NCI-H748 treated with DMSO at 0.1 percent for 48 hours (cell line): ENCODE results near the gene ATP5IF1.

Experiments
- DNase-seq: peaks from one replicate; lab custom pipeline; 2025; lab: John Stamatoyannopoulos, UW

The ATP5IF1 gene

GRCh38 chr1:28236656-28237322, 865 bp downstream of the ATP5IF1 start:
- DNase-seq: no peak

GRCh38 chr1:28239004-28239403, 3.1 kb downstream of the ATP5IF1 start:
- DNase-seq: no peak

GRCh38 chr1:28240024-28240423, 4.1 kb downstream of the ATP5IF1 start:
- no peak for DNase-seq

- DNase-seq: no peak
Observed at GRCh38 chr1:28241638-28242241, 5.8 kb downstream of the ATP5IF1 start.

DNA sequence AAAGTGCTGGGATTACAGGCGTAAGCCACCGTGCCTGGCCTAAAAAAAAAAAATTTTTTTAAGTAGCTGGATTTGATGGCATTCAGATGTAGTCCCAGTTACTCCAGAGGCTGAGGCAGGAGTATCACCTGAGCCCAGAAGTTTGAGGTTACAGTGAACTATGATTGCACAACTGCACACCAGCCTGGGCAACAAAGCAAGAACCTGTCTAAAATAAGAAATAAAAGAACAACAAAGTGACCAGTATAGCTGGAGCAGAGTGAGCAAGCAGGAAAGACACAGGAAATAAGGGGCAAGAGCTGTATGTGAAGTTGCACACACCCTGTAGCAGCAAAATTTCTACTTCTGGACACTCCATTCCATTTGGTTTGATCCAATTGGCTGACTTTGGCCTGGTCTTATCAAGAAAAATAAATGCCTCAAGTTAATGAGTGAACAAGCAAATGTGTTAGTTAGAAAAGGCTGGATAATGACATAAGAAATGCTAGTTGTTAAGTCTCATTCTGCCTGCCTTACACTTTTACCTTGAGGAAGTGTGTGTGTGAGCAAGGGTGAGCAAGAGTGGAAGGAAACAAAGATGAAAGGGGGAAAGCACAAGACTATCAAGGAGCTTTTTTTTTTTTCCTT, 7.9 kb downstream of the ATP5IF1 start:
- no peak for DNase-seq

DNA sequence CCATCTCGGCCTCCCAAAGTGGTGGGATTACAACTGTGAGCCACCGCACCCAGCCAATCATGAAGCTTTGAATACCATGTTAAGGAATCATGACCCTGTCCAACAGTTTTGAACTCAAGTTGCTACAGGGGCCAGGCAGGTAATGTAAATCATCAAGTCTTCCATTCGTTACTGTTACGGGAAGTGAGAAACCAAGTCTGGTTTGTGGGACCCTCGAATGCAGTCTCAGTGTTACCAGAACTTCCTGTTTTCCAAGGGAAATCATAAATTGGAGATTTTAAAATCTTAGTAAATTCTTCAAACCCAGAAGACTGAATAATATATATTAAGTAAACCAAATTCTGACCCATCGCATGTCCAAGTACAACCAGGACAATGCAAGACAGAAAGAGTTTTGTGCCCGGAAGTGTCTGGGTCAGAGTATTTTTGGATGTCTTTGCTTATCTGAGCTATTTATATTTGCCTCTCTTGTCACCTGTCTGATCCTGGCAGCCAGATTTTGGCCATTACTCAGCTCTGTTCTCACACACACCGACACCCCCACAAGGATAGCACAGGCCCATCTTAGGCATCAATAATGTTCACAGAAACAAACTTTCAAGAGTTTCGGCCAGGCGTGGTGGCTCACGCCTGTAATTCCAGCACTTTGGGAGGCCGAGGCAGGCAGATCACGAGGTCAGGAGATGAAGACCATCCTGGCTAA, 8.8 kb downstream of the ATP5IF1 start:
- DNase-seq: no peak

- DNase-seq: peak; percentile 2
Observed at GRCh38 chr1:28246427-28246832, 10.5 kb downstream of the ATP5IF1 start.

GRCh38 chr1:28247612-28248272, 11.8 kb downstream of the ATP5IF1 start:
- no peak for DNase-seq

- peak; percentile 27 for DNase-seq
Observed at GRCh38 chr1:28248273-28249012, 12.5 kb downstream of the ATP5IF1 start.

DNA sequence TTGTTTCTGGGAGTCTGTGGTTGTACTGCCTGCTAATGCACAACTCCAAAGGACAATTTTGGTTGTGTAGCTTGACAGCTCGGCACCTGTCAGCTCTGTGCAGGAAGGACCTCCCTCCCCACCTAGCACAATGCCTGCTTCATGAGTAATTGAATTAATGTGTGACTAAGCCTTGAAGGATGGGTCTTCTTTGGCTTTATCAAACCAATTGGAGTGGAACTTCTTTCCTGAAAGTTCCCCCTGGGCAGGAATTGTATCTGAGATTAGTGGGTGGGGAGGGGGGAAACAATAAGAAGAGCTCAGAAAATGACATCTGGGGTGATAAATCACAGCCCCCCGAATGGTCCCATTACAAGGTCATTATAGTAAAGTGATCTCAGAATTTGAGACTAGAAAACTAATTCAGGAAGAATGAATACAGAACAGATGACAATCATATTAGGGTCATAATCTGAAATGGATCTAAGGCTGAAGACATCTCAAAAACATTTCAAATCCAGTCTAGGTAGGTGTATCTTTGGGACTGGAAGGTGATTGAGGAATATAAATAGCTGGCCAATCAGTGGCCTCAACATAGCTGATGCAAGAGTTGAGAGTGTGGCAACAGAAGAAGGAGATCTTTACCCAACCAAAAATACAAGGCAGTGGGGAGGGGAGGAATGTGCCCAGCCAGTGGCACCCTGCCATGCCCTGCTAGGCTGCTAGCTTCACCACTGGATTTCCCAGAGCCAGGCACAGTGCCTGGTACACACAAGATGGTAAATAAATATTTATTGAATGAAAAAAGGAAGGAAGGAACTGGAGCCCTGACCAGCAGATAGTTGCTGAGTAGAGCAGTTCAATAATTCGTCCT, 13.3 kb downstream of the ATP5IF1 start:
- no peak for DNase-seq

DNA sequence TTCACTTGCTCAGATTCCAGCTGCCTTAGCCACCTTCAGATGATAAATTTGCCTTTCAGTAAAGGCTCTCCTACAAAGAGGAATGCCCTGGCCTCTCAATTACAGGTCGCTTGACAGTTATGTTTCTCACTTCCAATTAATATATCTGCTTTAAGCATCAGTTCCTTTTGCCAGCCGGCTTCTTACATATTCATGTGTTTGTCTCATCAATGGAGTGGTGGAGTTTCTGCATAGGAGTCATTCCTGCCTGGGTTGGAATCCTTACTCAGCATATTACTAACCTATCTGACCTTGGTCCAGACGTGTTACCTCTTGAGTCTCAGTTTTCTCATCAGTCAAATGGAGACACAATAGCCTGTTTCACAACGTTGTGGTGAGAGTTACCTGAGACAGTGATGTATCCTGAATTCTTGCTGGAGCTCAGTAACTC, 14.0 kb downstream of the ATP5IF1 start:
- no peak for DNase-seq

DNA sequence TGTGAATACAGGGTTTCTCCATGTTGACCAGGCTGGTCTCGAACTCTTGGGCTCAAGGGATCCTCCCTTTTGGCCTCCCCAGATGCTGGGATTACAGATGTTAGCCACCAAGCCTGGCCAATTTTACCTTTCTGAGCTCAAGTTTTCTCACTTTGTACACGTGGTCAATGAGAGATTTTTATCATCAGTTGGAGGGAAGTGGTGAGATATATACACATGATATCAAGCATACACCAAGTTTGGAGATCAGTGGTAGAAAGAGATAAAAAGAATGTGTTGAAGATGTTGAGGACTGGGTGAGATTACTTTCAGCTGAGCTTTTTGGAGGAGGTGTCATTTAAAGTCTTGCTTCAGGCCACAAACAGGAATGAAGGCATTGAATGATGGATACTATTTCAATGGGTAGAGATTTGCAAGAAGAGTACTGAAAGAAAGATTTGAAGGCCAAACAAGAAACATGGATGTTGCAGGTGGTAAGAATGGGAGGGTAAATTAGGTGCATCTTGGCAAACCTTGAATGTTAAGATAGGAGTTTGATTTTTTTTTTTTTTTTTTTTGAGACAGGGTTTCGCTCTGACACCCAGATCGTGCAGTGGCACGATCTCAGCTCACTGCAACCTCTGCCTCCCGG, 20.4 kb downstream of the ATP5IF1 start:
- DNase-seq: no peak

DNA sequence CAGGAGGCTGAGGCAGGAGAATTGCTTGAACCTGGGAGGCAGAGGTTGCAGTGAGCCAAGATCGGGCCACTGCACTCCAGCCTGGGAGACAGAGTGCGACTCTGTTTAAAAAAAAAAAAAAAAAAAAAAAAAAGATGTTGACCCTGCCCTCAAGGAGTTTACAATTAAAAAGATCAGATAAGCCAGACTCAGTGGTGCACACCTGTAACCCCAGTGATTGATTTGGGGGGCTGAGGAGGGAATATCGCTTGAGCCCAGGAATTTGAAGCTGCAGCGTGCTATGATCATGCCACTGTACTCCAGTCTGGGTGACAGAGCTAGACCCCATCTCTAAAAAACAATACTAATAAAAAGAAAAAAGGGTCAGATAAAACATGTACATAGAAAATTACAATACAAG, 21.8 kb downstream of the ATP5IF1 start:
- no peak for DNase-seq

- DNase-seq: no peak
Observed at GRCh38 chr1:28258628-28259251, 22.8 kb downstream of the ATP5IF1 start.

GRCh38 chr1:28259252-28259933, 23.5 kb downstream of the ATP5IF1 start, which contains the start of gene SESN2:
Gene SESN2, plus strand, starts transcription at chr1:28259518. Its CDS starts 330 bp downstream, at chr1:28259848.
- DNase-seq: peak; percentile 80

DNA sequence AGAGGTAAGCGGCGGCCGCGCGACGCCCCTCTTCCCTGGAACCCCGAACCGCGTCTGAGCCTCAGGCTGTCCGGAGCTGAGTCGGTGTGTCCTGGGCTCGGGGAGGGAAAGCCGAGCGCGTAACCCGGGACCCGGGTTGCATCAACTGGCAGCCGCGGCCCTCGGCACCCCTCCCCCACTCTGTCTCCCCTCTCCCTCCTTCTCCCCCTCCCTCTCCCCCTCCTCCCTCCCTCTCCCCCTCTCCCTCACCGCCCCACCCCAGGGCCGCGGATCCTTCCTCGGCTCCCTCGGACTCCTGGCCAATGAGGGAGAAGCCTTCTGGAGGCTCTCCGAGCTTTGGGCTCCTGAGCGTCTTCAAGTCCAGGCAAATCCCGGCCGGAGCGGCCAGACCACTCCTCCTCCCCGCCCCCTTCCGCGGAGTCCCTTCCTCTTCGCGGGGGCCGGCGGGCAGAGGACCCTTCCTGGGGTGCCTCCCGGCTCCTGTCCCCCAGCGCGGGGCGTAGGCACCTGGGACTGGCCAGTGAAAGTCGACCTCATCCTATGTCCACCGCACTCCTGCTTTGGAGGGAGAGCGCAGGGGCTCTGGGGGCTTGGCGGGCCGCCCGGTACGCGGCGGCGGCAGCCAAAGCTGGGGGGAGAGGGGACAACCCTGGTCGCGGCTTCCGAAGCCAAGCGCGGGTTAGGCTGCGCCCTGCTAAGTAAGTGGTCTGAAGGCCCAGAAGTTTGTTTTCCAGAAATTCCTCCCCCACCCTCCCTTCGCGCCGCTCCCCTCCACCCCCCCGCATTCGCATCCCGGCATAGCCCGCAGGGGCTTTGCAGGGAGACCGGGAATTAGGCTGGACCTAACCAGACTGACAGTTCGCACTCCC, 24.2 kb downstream of the ATP5IF1 start:
- peak; percentile 15 for DNase-seq

GRCh38 chr1:28260803-28261174, 24.9 kb downstream of the ATP5IF1 start:
- no peak for DNase-seq

- DNase-seq: no peak
Observed at GRCh38 chr1:28264897-28265296, 29.0 kb downstream of the ATP5IF1 start.
